Neural crest cell (in vitro differentiated cells): ENCODE measurements around the gene NHLH2. TPM values are rescaled to one million over a fixed set of nuclear protein-coding genes. Genes with fewer than 3 reads are reported as not detected.

Source experiments
- DNase-seq: peaks from one replicate; pipeline ENCODE4 v3.0.0; 2021; ENCODE audit warnings: low read depth, mixed read lengths, low spot score
- H3K27ac Mint-ChIP-seq: one replicate; pipeline ENCODE4 v1.8.0; 2021; ENCODE audit warnings: mild to moderate bottlenecking, mixed read lengths; ENCODE audit not compliant: unreplicated experiment
- H3K27me3 Mint-ChIP-seq: 2 replicates; pipeline ENCODE4 v1.8.0; 2021; ENCODE audit warnings: low read depth, mild to moderate bottlenecking, mixed read lengths
- H3K36me3 Mint-ChIP-seq: 2 replicates; pipeline ENCODE4 v1.8.0; 2021; ENCODE audit warnings: low read depth, mild to moderate bottlenecking, mixed read lengths
- H3K4me1 Mint-ChIP-seq: 2 replicates; pipeline ENCODE4 v1.8.0; 2021; ENCODE audit warnings: mixed read lengths
- H3K4me3 Mint-ChIP-seq: one replicate; pipeline ENCODE4 v1.8.0; 2021; ENCODE audit warnings: mild to moderate bottlenecking, mixed read lengths
- H3K9me3 Mint-ChIP-seq: 2 replicates; pipeline ENCODE4 v1.8.0; 2021; ENCODE audit warnings: mixed read lengths
- CTCF ChIP-seq: fragments of 200-600 bp; sonication (generic); conservative IDR thresholded peaks from 2 replicates; pipeline ENCODE4 v1.5.0; 2021; ENCODE audit warnings: antibody characterized with exemption, mild to moderate bottlenecking
- total RNA-seq: library from RNA; stranded (reverse); gene quantifications from 2 replicates; pipeline ENCODE4 v1.2.1, GENCODE V29; 2021

Gene NHLH2
- total RNA-seq, 1 donor from 2014 or later: 8.4 TPM

DNA sequence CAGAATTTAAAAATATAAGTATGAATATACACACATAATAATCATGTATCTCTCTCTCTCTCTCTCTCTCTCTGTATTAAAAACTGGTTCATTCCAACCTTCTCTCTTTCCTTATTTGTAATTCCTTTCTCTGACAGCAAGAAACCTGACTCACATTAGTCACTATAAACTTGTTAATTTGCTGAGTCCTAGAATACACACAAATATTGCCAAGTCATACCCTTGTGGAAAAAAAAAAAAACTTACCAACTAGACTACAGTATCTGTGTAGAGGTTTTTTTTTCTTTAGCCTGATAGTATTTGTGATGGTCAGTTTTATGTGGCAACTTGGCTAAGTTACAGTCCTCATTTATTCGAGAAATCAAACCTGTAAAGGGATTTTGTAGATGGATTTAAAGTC lies 26.3 kb upstream of the NHLH2 start:
- Mint-ChIP-seq H3K27me3 (peaks cover 2% of the 10 kb centered on the region), H3K27ac (no peak overlapping the region), H3K4me1 (no peaks in the 10 kb centered on the region), H3K4me3 (no peak overlapping the region), H3K9me3 (no peaks in the 10 kb centered on the region), H3K36me3 (no peaks in the 10 kb centered on the region)
- no peak for DNase-seq
- no peak for TF ChIP-seq CTCF

- DNase-seq: no peak
- no peak overlapping the region for H3K4me3 Mint-ChIP-seq
- H3K27me3 Mint-ChIP-seq: no peaks in the 10 kb centered on the region
- no peaks in the 10 kb centered on the region for H3K9me3 Mint-ChIP-seq
- H3K36me3 Mint-ChIP-seq: no peaks in the 10 kb centered on the region
- no peak overlapping the region for H3K27ac Mint-ChIP-seq
- no peaks in the 10 kb centered on the region for H3K4me1 Mint-ChIP-seq
- TF ChIP-seq CTCF: no peak
These were observed 24.9 kb upstream of the NHLH2 start for GRCh38 chr1:115865704-115866380.

DNA sequence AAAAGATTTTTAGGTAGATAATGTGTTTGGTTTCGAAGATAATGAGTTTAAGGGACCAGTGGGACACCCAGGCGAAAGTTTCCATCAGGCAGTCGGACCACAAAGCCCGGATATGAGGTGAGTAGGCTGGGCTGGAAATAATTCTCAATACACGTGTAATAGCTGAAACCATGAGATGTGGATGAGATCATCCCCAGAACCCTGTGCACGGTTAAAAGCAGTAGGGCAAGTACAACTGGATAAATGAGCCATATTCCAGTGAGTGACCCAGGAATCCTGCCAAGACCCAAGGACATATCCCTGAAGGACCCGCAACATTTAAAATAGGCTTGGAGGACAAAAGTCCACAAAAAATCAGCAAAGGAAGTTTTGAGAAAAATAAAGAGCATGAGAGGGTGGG lies 21.5 kb upstream of the NHLH2 start:
- H3K4me1 Mint-ChIP-seq: no peaks in the 10 kb centered on the region
- TF ChIP-seq CTCF: no peak
- no peak overlapping the region for H3K4me3 Mint-ChIP-seq
- no peaks in the 10 kb centered on the region for H3K36me3 Mint-ChIP-seq
- no peaks in the 10 kb centered on the region for H3K9me3 Mint-ChIP-seq
- no peak overlapping the region for H3K27ac Mint-ChIP-seq
- H3K27me3 Mint-ChIP-seq: peaks cover 2% of the 10 kb centered on the region
- no peak for DNase-seq

GRCh38 chr1:115854005-115854404 lies 13.1 kb upstream of the NHLH2 start:
- no peaks in the 10 kb centered on the region for H3K4me1 Mint-ChIP-seq
- no peak for DNase-seq
- H3K4me3 Mint-ChIP-seq: no peak overlapping the region
- peaks cover 11% of the 10 kb centered on the region for H3K9me3 Mint-ChIP-seq
- H3K27me3 Mint-ChIP-seq: peaks cover 25% of the 10 kb centered on the region
- H3K36me3 Mint-ChIP-seq: peaks cover 7% of the 10 kb centered on the region
- TF ChIP-seq CTCF: no peak
- H3K27ac Mint-ChIP-seq: no peak overlapping the region

- no peak for TF ChIP-seq CTCF
- peaks cover 35% of the 10 kb centered on the region for H3K27me3 Mint-ChIP-seq
- no peak for DNase-seq
- H3K4me3 Mint-ChIP-seq: no peak overlapping the region
- peaks cover 6% of the 10 kb centered on the region for H3K9me3 Mint-ChIP-seq
- no peak overlapping the region for H3K27ac Mint-ChIP-seq
- H3K4me1 Mint-ChIP-seq: no peaks in the 10 kb centered on the region
- H3K36me3 Mint-ChIP-seq: peaks cover 4% of the 10 kb centered on the region
These were observed 10.0 kb upstream of the NHLH2 start for GRCh38 chr1:115850937-115851336.
